Astrocyte (in vitro differentiated cells and primary cell): ENCODE measurements around the gene ZNF808. TPM values are rescaled to one million over a fixed set of nuclear protein-coding genes. Genes with fewer than 3 reads are reported as not detected.
"Not testable (repeated sequence)": the region's sequence is repeated elsewhere in the genome, so short reads cannot be mapped to it uniquely, and the experiment has no call there.

Experiments used
- DNase-seq: peaks from one replicate; pipeline ENCODE4 v3.0.0-alpha.2; 2010; ENCODE audit warnings: low read depth
- FAIRE-seq: peaks from 2 replicates; lab custom pipeline; 2011; peaks lifted over from hg19 to GRCh38; lab: Jason Lieb, UNC
- H2AFZ ChIP-seq: 2 replicates; pipeline ENCODE4 v1.6.0; 2012; ENCODE audit warnings: low read depth, low read length, inconsistent platforms
- H3K27ac ChIP-seq: 2 replicates; pipeline ENCODE4 v1.5.1; 2011; ENCODE audit warnings: low read depth, low read length, inconsistent platforms
- H3K27me3 ChIP-seq: 2 replicates; pipeline ENCODE4 v1.6.0; 2011; ENCODE audit warnings: low read length, inconsistent platforms; ENCODE audit not compliant: insufficient read depth
- H3K36me3 ChIP-seq: 2 replicates; pipeline ENCODE4 v1.5.1; 2011; ENCODE audit warnings: low read length, inconsistent platforms; ENCODE audit not compliant: insufficient read depth
- H3K4me1 ChIP-seq: 2 replicates; pipeline ENCODE4 v1.5.1; 2011; ENCODE audit warnings: low read length, inconsistent platforms; ENCODE audit not compliant: insufficient read depth
- H3K4me2 ChIP-seq: 2 replicates; pipeline ENCODE4 v1.6.0; 2012; ENCODE audit warnings: low read length, inconsistent platforms
- H3K4me3 ChIP-seq: 2 replicates; pipeline ENCODE4 v1.5.1; 2011; ENCODE audit warnings: low read depth, mild to moderate bottlenecking, low read length, inconsistent platforms; ENCODE audit not compliant: insufficient read depth
- H3K79me2 ChIP-seq: 2 replicates; pipeline ENCODE4 v1.6.0; 2012; ENCODE audit warnings: mild to moderate bottlenecking, low read length, inconsistent platforms; ENCODE audit not compliant: insufficient read depth
- H3K9ac ChIP-seq: 2 replicates; pipeline ENCODE4 v1.6.0; 2012; ENCODE audit warnings: mild to moderate bottlenecking, low read length, inconsistent platforms
- H3K9me3 ChIP-seq: 2 replicates; pipeline ENCODE4 v1.5.1; 2012; ENCODE audit warnings: low read depth, mild to moderate bottlenecking, low read length, inconsistent platforms; ENCODE audit not compliant: insufficient read depth
- H4K20me1 ChIP-seq: 2 replicates; pipeline ENCODE4 v1.6.0; 2012; ENCODE audit warnings: low read length, inconsistent platforms; ENCODE audit not compliant: insufficient read depth
- H3K27ac Mint-ChIP-seq: one replicate; pipeline ENCODE4 v1.8.0; 2021; ENCODE audit warnings: mild to moderate bottlenecking, mixed read lengths; ENCODE audit not compliant: unreplicated experiment
- H3K27me3 Mint-ChIP-seq: one replicate; pipeline ENCODE4 v1.8.0; 2021; ENCODE audit warnings: low read depth, mixed read lengths; ENCODE audit not compliant: unreplicated experiment
- H3K36me3 Mint-ChIP-seq: one replicate; pipeline ENCODE4 v1.8.0; 2021; ENCODE audit warnings: low read depth, mixed read lengths; ENCODE audit not compliant: unreplicated experiment
- H3K4me1 Mint-ChIP-seq: one replicate; pipeline ENCODE4 v1.8.0; 2021; ENCODE audit warnings: low read depth, mixed read lengths; ENCODE audit not compliant: unreplicated experiment
- H3K4me3 Mint-ChIP-seq: one replicate; pipeline ENCODE4 v1.8.0; 2021; ENCODE audit warnings: mild to moderate bottlenecking, moderate library complexity, mixed read lengths; ENCODE audit not compliant: unreplicated experiment
- H3K9me3 Mint-ChIP-seq: one replicate; pipeline ENCODE4 v1.8.0; 2021; ENCODE audit warnings: mild to moderate bottlenecking, mixed read lengths; ENCODE audit not compliant: unreplicated experiment
- CTCF ChIP-seq: IDR thresholded peaks from 2 replicates; pipeline ENCODE4 v1.5.1; 2011; ENCODE audit warnings: low read depth, mild to moderate bottlenecking, inconsistent platforms, low read length, moderate library complexity; ENCODE audit not compliant: insufficient read depth
- EZH2 ChIP-seq: IDR thresholded peaks from 2 replicates; pipeline ENCODE4 v1.6.1; 2012; ENCODE audit warnings: mild to moderate bottlenecking, low read length, inconsistent platforms; ENCODE audit not compliant: insufficient read depth
- total RNA-seq: library from RNA; stranded (reverse); gene quantifications from 2 replicates; pipeline ENCODE4 v1.2.1, GENCODE V29; 2021

Gene ZNF808
- total RNA-seq, 1 donor from 2014 or later, result 18.0 TPM

- no peak overlapping the region for H3K27ac Mint-ChIP-seq
- no peaks in the 10 kb centered on the region for H3K36me3 ChIP-seq
- H3K4me1 ChIP-seq, result peaks cover 6% of the 10 kb centered on the region
- no peak overlapping the region for H3K9ac ChIP-seq
- H3K79me2 ChIP-seq, result peaks cover 3% of the 10 kb centered on the region
- H3K4me3 Mint-ChIP-seq, result no peak overlapping the region
- H3K4me3 ChIP-seq, result no peak overlapping the region
- peaks cover 4% of the 10 kb centered on the region for H3K9me3 ChIP-seq
- H3K9me3 Mint-ChIP-seq, result peaks cover 23% of the 10 kb centered on the region
- peaks cover 39% of the 10 kb centered on the region for H3K36me3 Mint-ChIP-seq
- no peak overlapping the region for H3K27ac ChIP-seq
- H3K4me1 Mint-ChIP-seq, result peaks cover 5% of the 10 kb centered on the region
- no peaks in the 10 kb centered on the region for H3K27me3 ChIP-seq
- FAIRE-seq, result no peak
- H2AFZ ChIP-seq, result no peak overlapping the region
- DNase-seq, result no peak
- TF ChIP-seq CTCF (no peak), EZH2 (no peak)
- no peak overlapping the region for H3K4me2 ChIP-seq
- H4K20me1 ChIP-seq, result no peaks in the 10 kb centered on the region
- H3K27me3 Mint-ChIP-seq, result no peaks in the 10 kb centered on the region
Observed at GRCh38 chr19:52566121-52566520, 38.7 kb downstream of the ZNF808 start.

- TF ChIP-seq CTCF, result no peak
- TF ChIP-seq EZH2, result no peak
- no peak for FAIRE-seq
Observed at GRCh38 chr19:52566588-52566987, 39.1 kb downstream of the ZNF808 start.

GRCh38 chr19:52567921-52568320 lies 40.5 kb downstream of the ZNF808 start:
- H3K4me3 Mint-ChIP-seq, result no peak overlapping the region
- H3K9me3 Mint-ChIP-seq, result peaks cover 21% of the 10 kb centered on the region
- Histone ChIP-seq H4K20me1 (no peaks in the 10 kb centered on the region), H3K27ac (no peak overlapping the region), H3K27me3 (no peaks in the 10 kb centered on the region), H3K79me2 (peaks cover 11% of the 10 kb centered on the region), H3K4me3 (no peak overlapping the region), H3K36me3 (no peaks in the 10 kb centered on the region), H3K4me2 (no peak overlapping the region), H3K4me1 (peaks cover 6% of the 10 kb centered on the region), H2AFZ (no peak overlapping the region), H3K9ac (no peak overlapping the region), H3K9me3 (peaks cover 4% of the 10 kb centered on the region)
- FAIRE-seq, result no peak
- TF ChIP-seq EZH2, result no peak
- no peak for TF ChIP-seq CTCF
- H3K36me3 Mint-ChIP-seq, result peaks cover 30% of the 10 kb centered on the region
- H3K27me3 Mint-ChIP-seq, result no peaks in the 10 kb centered on the region
- H3K4me1 Mint-ChIP-seq, result peaks cover 6% of the 10 kb centered on the region
- no peak overlapping the region for H3K27ac Mint-ChIP-seq
- DNase-seq, result no peak

More at GRCh38 chr19:52566588-52566987, 39.1 kb downstream of the ZNF808 start:
- Histone ChIP-seq H3K4me2 (no peak overlapping the region), H3K9me3 (peaks cover 4% of the 10 kb centered on the region), H4K20me1 (no peaks in the 10 kb centered on the region), H3K79me2 (peaks cover 3% of the 10 kb centered on the region), H3K4me1 (peaks cover 6% of the 10 kb centered on the region), H3K36me3 (no peaks in the 10 kb centered on the region), H2AFZ (no peak overlapping the region), H3K9ac (no peak overlapping the region), H3K4me3 (no peak overlapping the region), H3K27me3 (no peaks in the 10 kb centered on the region), H3K27ac (no peak overlapping the region)
- Mint-ChIP-seq H3K9me3 (peaks cover 21% of the 10 kb centered on the region), H3K27ac (no peak overlapping the region), H3K36me3 (peaks cover 37% of the 10 kb centered on the region), H3K4me3 (no peak overlapping the region), H3K4me1 (peaks cover 6% of the 10 kb centered on the region), H3K27me3 (no peaks in the 10 kb centered on the region)
- DNase-seq, result peak; percentile 52

GRCh38 chr19:52569638-52569999 lies 42.2 kb downstream of the ZNF808 start:
- Histone ChIP-seq H3K9ac (peak overlapping the region; percentile 94), H2AFZ (peak overlapping the region; percentile 87), H3K4me2 (peak overlapping the region; percentile 84), H3K4me3 (peak overlapping the region; percentile 99), H3K79me2 (peaks cover 11% of the 10 kb centered on the region)
- Mint-ChIP-seq H3K36me3 (peaks cover 24% of the 10 kb centered on the region), H3K4me3 (peak overlapping the region; percentile 92), H3K27ac (peak overlapping the region; percentile 98)
- peak; percentile 43 for DNase-seq
- not testable (repeated sequence) for H3K27me3 ChIP-seq, H3K4me1 Mint-ChIP-seq, H3K4me1 ChIP-seq, H3K27me3 Mint-ChIP-seq, H3K36me3 ChIP-seq, H3K9me3 Mint-ChIP-seq, H3K27ac ChIP-seq, FAIRE-seq, H4K20me1 ChIP-seq, H3K9me3 ChIP-seq
